HG03432 (cell line): ENCODE results near the gene ABCA13.

Source experiments
- ATAC-seq: cut with Tn5 transposase; IDR thresholded peaks from one replicate; pipeline ENCODE4 v1.9.1; 2021; ENCODE audit warnings: mild to moderate bottlenecking, moderate library complexity; ENCODE audit not compliant: unreplicated experiment

Gene ABCA13

GRCh38 chr7:48421357-48421756, 250.1 kb downstream of the ABCA13 start:
- no peak for ATAC-seq

GRCh38 chr7:48424731-48425130, 253.5 kb downstream of the ABCA13 start:
- ATAC-seq: peak; percentile 80

GRCh38 chr7:48426331-48426965, 255.2 kb downstream of the ABCA13 start:
- no peak for ATAC-seq

- no peak for ATAC-seq
Measured at GRCh38 chr7:48426966-48427555, 255.8 kb downstream of the ABCA13 start.

GRCh38 chr7:48427671-48428070, 256.4 kb downstream of the ABCA13 start:
- no peak for ATAC-seq

GRCh38 chr7:48428091-48428684, 256.9 kb downstream of the ABCA13 start:
- ATAC-seq: no peak

- ATAC-seq: no peak
Measured at GRCh38 chr7:48429117-48429516, 257.9 kb downstream of the ABCA13 start.

- ATAC-seq: no peak
Measured at GRCh38 chr7:48438206-48438605, 266.9 kb downstream of the ABCA13 start.

- ATAC-seq: no peak
Measured at GRCh38 chr7:48441848-48442492, 270.7 kb downstream of the ABCA13 start.

GRCh38 chr7:48443051-48443450, 271.8 kb downstream of the ABCA13 start:
- no peak for ATAC-seq

GRCh38 chr7:48446721-48447120, 275.5 kb downstream of the ABCA13 start:
- ATAC-seq: no peak

- no peak for ATAC-seq
Measured at GRCh38 chr7:48452218-48452617, 281.0 kb downstream of the ABCA13 start.

GRCh38 chr7:48454750-48455192, 283.5 kb downstream of the ABCA13 start:
- ATAC-seq: no peak

- ATAC-seq: no peak
Measured at GRCh38 chr7:48455363-48455762, 284.1 kb downstream of the ABCA13 start.

- peak; percentile 60 for ATAC-seq
Measured at GRCh38 chr7:48458701-48459524, 287.7 kb downstream of the ABCA13 start.

GRCh38 chr7:48466713-48467112, 295.5 kb downstream of the ABCA13 start:
- no peak for ATAC-seq

GRCh38 chr7:48471196-48471595, 299.9 kb downstream of the ABCA13 start:
- no peak for ATAC-seq

GRCh38 chr7:48472640-48473039, 301.4 kb downstream of the ABCA13 start:
- no peak for ATAC-seq

- ATAC-seq: no peak
Measured at GRCh38 chr7:48473205-48473865, 302.1 kb downstream of the ABCA13 start.

- no peak for ATAC-seq
Measured at GRCh38 chr7:48481235-48481634, 310.0 kb downstream of the ABCA13 start.
